GM19193 (cell line): Measurements from ENCODE around the gene TAF10.

Source experiments
- POLR2A ChIP-seq: IDR thresholded peaks from 4 replicates; pipeline ENCODE4 v1.6.1; 2011; ENCODE audit not compliant: insufficient read depth, insufficient read length; ENCODE audit errors: extremely low read depth

TAF10 gene

DNA sequence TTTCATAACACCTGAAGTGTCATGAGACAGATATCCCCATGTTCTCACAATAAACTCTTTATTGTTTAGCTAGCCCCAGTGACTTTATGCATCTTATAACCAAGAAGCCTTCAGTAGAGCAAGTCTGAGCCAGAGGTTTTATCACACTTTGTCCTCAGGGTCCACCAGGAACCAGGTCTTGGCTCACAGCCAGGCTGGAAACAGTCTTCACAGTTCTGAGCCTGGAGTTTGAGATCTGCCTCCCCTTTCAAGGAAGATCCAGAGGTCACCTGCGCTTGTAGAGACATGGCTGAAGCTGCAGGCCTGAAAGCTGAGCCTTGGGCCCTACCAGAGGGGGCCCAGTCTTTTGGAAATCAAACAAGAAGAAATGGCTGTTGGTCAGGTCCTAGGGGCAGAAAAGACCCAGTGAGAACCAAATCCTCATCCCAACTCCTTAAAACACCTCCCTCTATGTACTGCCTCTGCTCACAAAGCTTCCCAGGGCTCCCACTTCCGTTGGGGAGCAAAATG lies 12.1 kb downstream of the TAF10 start:
- TF ChIP-seq POLR2A = no peak

DNA sequence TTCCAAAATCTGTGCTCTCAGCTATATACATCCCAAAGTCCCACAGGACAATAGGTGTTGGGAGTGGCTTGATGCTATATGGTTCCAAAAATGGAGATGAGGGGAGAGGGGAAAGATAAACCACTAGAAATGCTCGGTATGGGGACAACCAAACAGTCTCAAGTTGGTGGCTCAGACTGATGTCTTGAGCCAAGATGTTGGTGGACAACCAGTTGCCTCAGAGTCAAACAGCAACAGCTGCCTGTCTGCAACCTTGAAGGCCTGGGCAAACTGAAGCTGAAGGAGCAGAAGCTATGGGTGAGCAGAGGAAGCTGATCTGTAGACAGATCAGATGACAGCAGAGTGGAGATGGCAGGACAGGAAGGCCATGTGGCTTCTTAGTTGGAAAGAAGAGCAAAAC lies 12.6 kb downstream of the TAF10 start:
- no peak for TF ChIP-seq POLR2A

DNA sequence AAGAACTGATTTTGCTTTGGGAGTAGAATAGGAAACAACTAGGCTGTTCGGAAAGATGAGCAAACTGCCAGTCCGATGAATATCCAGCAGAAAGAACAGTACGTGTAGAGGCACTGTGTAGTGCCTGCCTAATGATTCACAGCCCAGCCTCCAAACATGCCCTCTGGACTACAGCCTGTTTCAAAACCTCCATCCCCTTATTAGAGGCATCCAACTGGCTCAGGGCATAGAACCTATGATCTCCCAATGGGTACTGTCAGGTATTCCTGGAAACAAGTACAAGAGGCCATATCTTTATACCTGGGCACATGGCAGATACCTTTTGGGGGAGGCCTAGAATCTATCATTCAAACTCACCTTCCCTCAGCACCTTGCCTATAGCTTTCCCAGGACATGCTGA lies 13.5 kb downstream of the TAF10 start:
- TF ChIP-seq POLR2A = no peak

DNA sequence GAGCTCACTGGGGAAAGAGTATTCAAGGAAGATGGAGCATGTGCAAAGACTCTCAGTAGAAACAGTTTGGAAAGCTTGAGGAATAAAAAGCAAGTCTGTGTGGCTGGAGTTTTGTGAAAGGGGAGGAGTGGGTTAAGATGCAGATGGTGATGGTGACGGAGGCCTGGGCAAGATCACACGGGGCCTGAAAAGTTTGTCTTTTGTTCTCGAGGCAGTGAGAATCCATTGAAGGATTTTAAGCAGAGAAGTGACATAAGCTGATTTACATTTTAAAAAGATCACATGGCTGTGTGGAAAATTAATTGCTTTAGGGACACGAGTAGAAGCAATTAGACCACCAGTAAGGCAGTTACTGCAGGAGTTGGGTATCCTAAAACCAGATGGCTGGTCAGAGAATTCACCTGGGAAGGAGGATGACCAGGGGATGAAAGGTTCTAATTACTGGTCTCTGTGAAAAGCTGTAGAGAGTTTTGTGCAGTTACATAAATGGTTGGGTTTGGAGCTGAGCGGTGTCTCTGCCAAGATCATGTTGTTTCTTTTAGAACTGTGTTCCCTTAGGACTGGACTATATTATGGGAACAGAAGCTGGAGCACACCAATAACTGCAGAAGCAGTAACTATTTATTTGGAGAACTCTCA lies 15.7 kb downstream of the TAF10 start:
- TF ChIP-seq POLR2A = no peak

DNA sequence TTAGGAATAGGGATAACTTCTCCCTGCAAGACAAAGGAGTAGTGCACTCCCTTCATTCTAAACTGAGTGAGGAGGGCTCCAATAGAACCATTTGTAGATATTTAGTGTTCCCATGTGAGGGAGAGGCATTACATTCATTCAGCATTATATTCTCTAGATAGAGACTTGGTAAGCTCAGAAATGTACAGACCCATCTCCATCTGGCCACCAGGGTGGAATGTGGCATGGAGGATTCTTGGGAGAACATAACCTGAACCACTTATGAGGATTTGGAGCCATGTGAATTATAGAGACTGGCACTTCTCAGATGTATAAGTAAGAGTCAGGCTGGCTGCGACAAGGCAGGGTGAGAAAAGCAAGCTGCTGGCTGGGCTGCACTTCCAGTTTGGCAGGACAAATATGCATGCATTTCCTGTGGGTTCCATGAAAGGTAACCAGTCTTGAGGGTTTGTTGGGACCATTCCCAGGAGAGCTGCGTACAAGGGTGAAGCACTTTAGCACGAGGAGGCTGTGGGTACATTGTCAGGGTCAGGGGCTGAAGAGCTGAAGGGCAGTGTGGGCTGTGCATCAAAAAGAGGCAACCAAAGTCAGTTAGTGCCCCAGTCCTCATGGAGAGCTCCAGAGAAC lies 17.8 kb downstream of the TAF10 start:
- TF ChIP-seq POLR2A = no peak

DNA sequence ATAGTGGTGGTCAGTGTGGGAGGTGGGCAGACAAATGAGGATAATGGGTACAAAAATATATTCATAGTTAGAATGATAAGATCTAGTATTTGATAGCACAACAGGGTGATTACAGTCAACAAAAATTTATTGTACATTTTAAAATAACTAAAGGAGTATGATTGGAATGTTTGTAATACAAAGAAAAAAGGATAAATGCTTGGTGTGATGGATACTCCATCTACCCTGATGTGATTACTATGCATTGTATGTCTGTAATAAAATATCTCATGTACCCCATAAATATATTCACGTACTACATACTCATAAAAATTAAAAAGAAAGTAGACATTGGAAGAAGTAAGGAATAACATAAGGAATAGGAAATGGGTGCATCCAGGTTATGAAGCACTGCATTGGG lies 24.0 kb downstream of the TAF10 start:
- TF ChIP-seq POLR2A = no peak

DNA sequence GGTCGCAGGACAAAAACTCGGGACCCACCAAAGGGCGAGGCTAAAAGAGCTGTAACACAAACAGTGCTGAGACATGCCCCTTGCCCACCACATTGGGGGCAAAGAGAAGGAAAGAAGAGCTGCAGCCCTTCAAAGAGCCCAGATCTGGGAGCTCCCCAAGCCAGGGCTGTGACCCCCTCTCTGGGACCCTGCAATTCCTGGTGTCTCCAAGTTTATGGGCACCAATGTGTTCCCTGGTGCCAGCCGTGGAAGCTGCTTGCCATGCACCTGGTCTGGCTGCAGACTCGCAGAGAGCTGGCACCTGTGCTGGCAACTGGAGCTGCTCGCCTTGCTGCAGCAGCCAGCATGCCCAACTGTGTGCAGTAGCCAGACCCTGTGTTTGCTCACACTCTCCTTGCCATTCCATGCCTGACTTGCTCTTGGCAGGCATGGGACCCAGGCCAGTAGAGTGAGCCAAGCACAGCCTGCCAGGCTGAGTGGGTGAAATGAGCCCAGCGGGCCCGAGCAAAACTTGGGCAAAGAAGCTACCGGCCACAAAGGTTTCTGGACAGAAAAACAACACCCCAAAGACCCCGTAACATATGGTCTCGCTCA lies 24.6 kb downstream of the TAF10 start:
- TF ChIP-seq POLR2A = no peak

DNA sequence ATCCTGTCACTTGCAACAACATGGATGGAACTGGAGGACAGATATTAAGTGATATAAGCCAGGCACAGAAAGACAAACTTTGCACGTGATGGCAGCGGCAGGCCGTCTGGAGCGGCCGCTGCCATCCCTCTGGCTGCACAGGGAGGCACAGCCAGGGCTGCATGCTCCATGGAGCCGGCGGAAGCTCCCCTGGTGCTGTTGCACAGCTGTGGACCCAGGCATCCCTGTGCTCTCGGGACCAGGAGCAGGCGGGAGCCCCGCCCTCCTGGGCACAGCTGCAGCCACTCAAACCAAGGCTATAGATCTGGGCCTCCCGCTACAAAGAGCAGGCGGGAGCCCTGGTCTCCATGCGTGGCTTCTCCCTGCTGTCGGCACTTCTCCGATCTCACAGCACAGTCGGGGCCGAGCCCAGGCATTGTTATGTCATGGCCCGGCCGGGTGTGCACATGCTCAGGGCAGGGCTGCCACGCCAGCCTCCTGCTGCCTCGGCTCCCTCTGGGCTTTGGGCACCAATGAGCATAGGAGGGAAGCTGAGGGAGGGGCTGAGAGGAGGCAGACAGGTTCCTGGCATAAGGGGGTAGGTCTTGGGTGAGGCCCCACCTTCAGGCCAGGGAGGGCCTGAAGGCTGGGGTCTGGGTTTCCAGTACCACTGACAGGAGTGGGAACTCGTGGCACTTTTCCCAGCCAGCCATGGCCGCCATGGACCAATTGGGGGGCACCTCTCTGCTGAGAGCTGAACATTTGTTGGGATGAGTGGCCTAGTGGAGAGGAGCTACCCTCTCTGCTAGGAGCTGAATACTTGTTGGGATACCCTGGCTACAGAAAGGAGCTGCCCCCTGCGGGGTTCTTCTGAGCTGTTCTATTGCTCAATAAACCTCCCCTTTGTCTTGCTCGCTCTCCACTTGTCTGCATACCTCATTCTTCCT lies 25.3 kb downstream of the TAF10 start:
- TF ChIP-seq POLR2A = no peak

DNA sequence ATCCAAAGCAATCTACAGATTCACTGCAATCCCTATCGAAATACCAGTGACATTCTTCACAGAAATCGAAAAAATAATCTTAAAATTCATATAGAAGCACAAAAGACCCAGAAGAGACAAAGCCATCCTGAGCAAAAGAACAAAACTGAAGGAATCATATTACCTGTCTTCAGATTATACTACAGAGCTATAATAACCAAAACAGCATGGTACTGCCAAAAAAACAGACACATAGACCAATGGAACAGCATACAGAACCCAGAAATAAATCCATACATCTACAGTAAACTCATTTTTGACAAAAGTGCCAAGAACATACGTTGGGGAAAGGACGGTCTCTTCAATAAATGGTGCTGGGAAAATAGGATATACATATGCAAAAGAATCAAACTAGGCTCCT lies 27.5 kb downstream of the TAF10 start:
- no peak for TF ChIP-seq POLR2A

DNA sequence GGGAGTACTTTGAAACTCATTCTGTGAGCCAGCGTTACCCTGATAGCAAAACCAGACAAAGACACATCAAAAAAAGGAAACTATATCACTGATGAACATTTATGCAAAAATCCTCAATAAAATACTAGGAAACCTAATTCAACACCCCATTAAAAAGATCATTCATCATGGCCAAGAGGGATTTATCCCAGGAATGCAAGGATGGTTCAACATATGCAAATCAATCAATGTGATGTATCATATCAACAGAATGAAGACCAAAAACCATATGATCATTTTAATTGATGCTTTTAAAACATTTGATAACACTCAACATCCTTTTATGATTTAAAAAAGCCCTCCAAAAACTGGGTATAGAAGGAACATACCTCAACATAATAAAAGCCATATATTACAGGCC lies 28.4 kb downstream of the TAF10 start:
- no peak for TF ChIP-seq POLR2A

DNA sequence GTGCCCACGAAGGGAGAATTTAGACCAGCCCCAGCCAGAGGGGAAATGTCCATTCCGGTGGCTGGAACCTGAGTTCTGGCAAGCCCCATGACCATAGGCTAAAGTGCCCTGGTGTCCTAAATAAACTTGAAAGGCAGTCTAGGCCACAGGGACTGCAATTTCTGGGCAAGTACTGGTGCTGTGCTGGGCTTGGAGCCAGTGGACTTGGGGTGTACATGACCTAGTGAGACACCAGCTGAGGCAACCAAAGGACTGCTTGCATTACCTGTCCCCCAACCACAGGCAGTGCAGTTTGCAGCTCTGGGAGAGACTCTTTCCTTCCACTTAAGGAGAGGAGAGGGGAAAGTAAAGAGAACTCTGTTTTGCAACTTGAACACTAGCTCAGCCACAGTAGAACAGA lies 32.3 kb downstream of the TAF10 start:
- no peak for TF ChIP-seq POLR2A

DNA sequence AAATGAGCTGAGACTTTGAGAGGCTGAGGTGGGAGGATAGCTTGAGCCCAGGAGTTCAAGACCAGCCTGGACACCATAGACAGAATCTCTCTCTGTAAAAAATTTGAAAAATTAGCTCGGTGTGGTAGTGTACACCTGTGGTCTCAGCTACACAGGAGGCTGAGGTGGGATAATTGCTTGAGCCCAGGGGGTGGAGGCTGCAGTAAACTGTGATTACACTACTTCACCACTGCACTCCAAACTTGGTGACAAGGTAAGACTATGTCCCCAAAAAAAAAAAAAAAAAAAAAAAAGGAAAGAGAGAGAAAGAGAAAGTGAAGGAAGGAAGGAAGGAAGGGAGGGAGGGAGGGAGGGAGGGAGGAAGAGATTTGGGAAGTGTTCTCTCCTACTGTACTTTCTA lies 33.9 kb downstream of the TAF10 start:
- no peak for TF ChIP-seq POLR2A

DNA sequence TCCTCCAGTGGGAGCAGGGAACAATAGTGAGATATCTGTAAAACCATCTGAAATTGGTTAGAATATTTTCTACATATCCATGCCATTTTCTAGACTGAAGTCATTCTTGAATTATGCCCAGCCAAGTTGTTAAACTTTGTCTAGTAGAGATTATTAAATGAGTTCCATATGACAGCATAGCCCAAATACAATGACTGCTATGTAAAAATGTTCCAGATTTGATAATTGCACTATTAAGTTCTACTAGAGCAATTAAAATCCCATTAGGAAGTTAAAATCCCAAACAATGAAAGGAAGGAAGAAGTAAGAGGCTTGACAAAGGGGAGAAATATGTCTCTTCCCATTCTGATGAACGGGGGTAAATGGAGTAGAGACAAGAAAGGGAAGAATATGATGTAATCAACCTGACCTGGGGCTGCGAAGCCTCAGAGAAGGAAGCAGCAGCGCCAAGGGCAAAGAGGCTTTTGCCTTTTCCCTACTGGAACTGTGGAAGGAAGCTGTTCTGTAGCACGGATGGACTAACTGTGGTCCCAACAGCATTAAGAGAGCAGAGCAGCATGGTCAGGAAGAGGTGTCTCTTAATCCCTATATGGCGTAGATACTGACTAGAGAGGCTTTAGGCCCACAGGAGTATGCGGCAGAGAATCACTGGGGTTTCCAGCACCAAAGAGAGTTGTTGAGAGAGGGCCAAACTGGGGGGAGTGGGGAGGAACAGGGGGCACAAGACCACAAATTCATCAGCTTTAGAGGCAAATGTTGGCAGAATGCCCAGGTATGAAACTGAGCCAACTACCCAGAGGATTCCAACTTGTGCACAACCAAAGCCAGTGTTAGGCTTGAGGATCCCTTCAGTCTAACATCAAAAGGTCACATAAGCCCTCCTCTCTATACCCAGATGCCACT lies 35.3 kb downstream of the TAF10 start:
- no peak for TF ChIP-seq POLR2A

DNA sequence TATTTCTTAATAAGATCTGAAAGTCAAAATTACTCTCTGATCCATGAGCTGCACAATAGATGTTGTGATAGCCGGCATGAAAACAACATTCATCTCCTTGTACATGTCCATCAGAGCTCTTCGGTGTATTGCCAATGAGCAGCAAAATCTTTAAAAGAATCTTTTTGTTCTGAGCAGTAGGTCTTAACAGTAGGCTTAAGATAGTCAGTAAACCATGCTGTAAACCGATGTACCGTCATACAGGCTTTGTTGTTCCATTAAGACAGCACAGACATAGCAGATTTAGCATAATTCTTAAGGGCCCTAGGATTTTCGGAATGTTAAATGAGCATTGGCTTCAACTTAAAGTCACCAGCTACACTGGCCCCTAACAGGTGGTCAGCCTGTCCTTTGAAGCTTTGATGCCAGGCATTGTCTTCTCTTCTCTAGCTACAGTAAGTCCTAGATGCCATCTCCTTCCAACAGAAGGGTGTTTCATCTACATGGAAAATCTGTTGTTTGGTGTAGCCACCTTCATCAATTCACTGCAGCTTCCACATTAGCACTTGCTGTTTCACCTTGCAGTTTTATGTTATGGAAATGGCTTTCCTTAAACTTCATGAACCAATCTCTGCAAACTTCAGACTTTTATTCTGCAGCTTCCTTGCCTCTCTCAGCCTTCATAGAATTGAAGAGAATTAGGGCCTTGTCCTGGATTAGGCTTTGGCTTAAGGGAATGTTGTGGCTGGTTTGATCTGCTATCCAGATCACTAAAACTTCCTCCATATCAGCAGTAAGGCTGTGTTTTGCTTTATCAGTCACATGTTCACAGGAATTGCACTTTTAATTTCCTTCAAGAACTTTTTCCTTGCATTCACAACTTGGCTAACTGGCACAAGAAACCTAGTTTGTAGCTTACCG lies 37.0 kb downstream of the TAF10 start:
- no peak for TF ChIP-seq POLR2A

DNA sequence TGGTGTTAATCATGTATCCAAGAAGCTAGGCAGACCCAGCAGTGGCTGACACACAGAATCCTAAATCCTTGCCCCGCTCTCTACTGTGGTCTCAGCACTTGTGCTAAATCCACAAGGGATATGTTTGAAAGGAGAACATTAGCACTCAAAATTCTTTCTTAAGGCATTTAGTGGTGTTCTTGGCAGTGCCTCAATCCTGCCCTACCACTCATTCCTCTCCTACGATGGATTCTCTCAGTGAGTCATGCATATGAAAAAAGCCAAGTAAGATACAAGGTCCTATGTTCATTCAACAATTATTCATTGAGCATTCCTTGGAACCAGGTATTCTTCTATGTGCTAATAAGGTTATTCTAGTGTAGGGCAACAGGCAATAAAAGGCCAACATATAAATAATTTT lies 39.8 kb downstream of the TAF10 start:
- TF ChIP-seq POLR2A = no peak
